Caco-2 (cell line): ENCODE measurements around the gene CWH43. TPM values are rescaled to one million over a fixed set of nuclear protein-coding genes. Genes with fewer than 3 reads are reported as not detected.
"Not testable (repeated sequence)": the region's sequence is repeated elsewhere in the genome, so short reads cannot be mapped to it uniquely, and the experiment has no call there.

ENCODE experiments used
- BruUV-seq: library from RNA; stranded (reverse); fragments of 400-500 nt; replicated peaks from 2 replicates; lab custom pipeline; 2021; lab: Mats Ljungman, UMichigan
- CTCF ChIA-PET: fragments of 300-600 bp; sonication (Branson Sonifier 250); formaldehyde crosslinking; loops from one replicate; lab custom pipeline; 2022; ENCODE audit warnings: antibody characterized with exemption; lab: Charles Lee
- POLR2A ChIA-PET: fragments of 300-600 bp; sonication (Branson Sonifier 250); formaldehyde crosslinking; loops from one replicate; lab custom pipeline; 2022; ENCODE audit warnings: antibody characterized with exemption; lab: Charles Lee
- DNase-seq, 2 experiments: peaks; one replicate each; pipeline versions ENCODE4 v3.0.0 to v3.0.0-alpha.2; 2020 to 2022
- H3K27me3 ChIP-seq: replicated peaks from 2 replicates; pipeline ENCODE4 v1.6.0; 2011; ENCODE audit warnings: low read length; ENCODE audit not compliant: control insufficient read depth, insufficient read depth
- H3K36me3 ChIP-seq: 2 replicates; pipeline ENCODE4 v1.5.1; 2011; ENCODE audit warnings: low read length; ENCODE audit not compliant: control insufficient read depth, insufficient read depth
- H3K4me1 ChIP-seq: fragments of 250-450 bp; sonication (Bioruptor Pico); 2 replicates; pipeline ENCODE4 v1.5.1; 2020; ENCODE audit warnings: mild to moderate bottlenecking
- H3K4me3 ChIP-seq: 2 replicates; pipeline ENCODE4 v1.5.1; 2011; ENCODE audit warnings: low read depth, mild to moderate bottlenecking, control low read depth, low read length
- H3K9me3 ChIP-seq: fragments of 250-450 bp; sonication (Bioruptor Pico); 2 replicates; pipeline ENCODE4 v1.5.1; 2020; ENCODE audit warnings: mild to moderate bottlenecking, moderate library complexity
- H3K27ac Mint-ChIP-seq: one replicate; pipeline ENCODE4 v1.8.0; 2022; ENCODE audit warnings: mixed read lengths; ENCODE audit not compliant: unreplicated experiment
- H3K27me3 Mint-ChIP-seq: one replicate; pipeline ENCODE4 v1.8.0; 2022; ENCODE audit warnings: mixed read lengths; ENCODE audit not compliant: insufficient read depth, unreplicated experiment
- H3K36me3 Mint-ChIP-seq: one replicate; pipeline ENCODE4 v1.8.0; 2022; ENCODE audit warnings: mild to moderate bottlenecking, mixed read lengths; ENCODE audit not compliant: insufficient read depth, unreplicated experiment
- H3K4me1 Mint-ChIP-seq: one replicate; pipeline ENCODE4 v1.8.0; 2022; ENCODE audit warnings: low read depth, mixed read lengths; ENCODE audit not compliant: unreplicated experiment
- H3K4me3 Mint-ChIP-seq: one replicate; pipeline ENCODE4 v1.8.0; 2022; ENCODE audit warnings: mild to moderate bottlenecking, moderate library complexity, mixed read lengths; ENCODE audit not compliant: unreplicated experiment
- H3K9me3 Mint-ChIP-seq: one replicate; pipeline ENCODE4 v1.8.0; 2022; ENCODE audit warnings: mixed read lengths; ENCODE audit not compliant: unreplicated experiment
- intact Hi-C: fragments of 100-400 bp; cut with micrococcal nuclease; formaldehyde crosslinking; loops from one replicate; pipeline ENCODE4 v1.10.0; 2022; ENCODE audit not compliant: unreplicated experiment
- total RNA-seq: library from RNA; stranded (reverse); gene quantifications from 2 replicates; pipeline ENCODE4 v1.2.3, GENCODE V29; 2022

CWH43 gene
- total RNA-seq, 1 experiment from 2014 or later, result not detected

GRCh38 chr4:49103436-49104136, 117.5 kb downstream of the CWH43 start:
- intact Hi-C loops, CTCF ChIA-PET, H3K9me3 ChIP-seq, H3K4me1 Mint-ChIP-seq, H3K27ac Mint-ChIP-seq, H3K4me3 Mint-ChIP-seq, H3K4me1 ChIP-seq, H3K27me3 Mint-ChIP-seq, H3K27me3 ChIP-seq, H3K4me3 ChIP-seq, DNase-seq, H3K36me3 ChIP-seq, BruUV-seq, POLR2A ChIA-PET: not testable (repeated sequence)
- Mint-ChIP-seq H3K9me3 (peaks cover 93% of the 10 kb centered on the region), H3K36me3 (peaks cover 45% of the 10 kb centered on the region)

- H3K4me3 Mint-ChIP-seq, intact Hi-C loops, H3K27ac Mint-ChIP-seq, POLR2A ChIA-PET, H3K27me3 Mint-ChIP-seq, H3K4me1 ChIP-seq, H3K36me3 ChIP-seq, BruUV-seq, H3K9me3 ChIP-seq, CTCF ChIA-PET, DNase-seq, H3K27me3 ChIP-seq, H3K4me3 ChIP-seq, H3K4me1 Mint-ChIP-seq: not testable (repeated sequence)
- H3K9me3 Mint-ChIP-seq, result peaks cover 93% of the 10 kb centered on the region
- peaks cover 46% of the 10 kb centered on the region for H3K36me3 Mint-ChIP-seq
Measured at GRCh38 chr4:49104231-49104930, 118.3 kb downstream of the CWH43 start.

GRCh38 chr4:49105248-49105904, 119.3 kb downstream of the CWH43 start:
- POLR2A ChIA-PET, DNase-seq, H3K4me1 Mint-ChIP-seq, H3K4me3 Mint-ChIP-seq, H3K27me3 Mint-ChIP-seq, H3K9me3 ChIP-seq, H3K36me3 ChIP-seq, CTCF ChIA-PET, intact Hi-C loops, H3K4me3 ChIP-seq, H3K27me3 ChIP-seq, BruUV-seq, H3K27ac Mint-ChIP-seq, H3K4me1 ChIP-seq: not testable (repeated sequence)
- Mint-ChIP-seq H3K36me3 (peaks cover 40% of the 10 kb centered on the region), H3K9me3 (peaks cover 93% of the 10 kb centered on the region)

- H3K4me1 Mint-ChIP-seq, BruUV-seq, H3K4me3 Mint-ChIP-seq, intact Hi-C loops, H3K27ac Mint-ChIP-seq, H3K27me3 Mint-ChIP-seq, H3K27me3 ChIP-seq, H3K36me3 ChIP-seq, POLR2A ChIA-PET, H3K9me3 ChIP-seq, CTCF ChIA-PET, H3K4me1 ChIP-seq, H3K4me3 ChIP-seq: not testable (repeated sequence)
- peaks cover 41% of the 10 kb centered on the region for H3K36me3 Mint-ChIP-seq
- peak in 1 of 2 experiments; percentile 16 for DNase-seq
- peaks cover 97% of the 10 kb centered on the region for H3K9me3 Mint-ChIP-seq
Measured at GRCh38 chr4:49107262-49107661, 121.2 kb downstream of the CWH43 start.

- H3K27ac Mint-ChIP-seq, H3K27me3 ChIP-seq, intact Hi-C loops, DNase-seq, POLR2A ChIA-PET, H3K4me3 ChIP-seq, H3K9me3 ChIP-seq, H3K4me1 ChIP-seq, H3K4me3 Mint-ChIP-seq, BruUV-seq, H3K27me3 Mint-ChIP-seq, H3K4me1 Mint-ChIP-seq, H3K36me3 ChIP-seq, CTCF ChIA-PET: not testable (repeated sequence)
- peaks cover 97% of the 10 kb centered on the region for H3K9me3 Mint-ChIP-seq
- peaks cover 38% of the 10 kb centered on the region for H3K36me3 Mint-ChIP-seq
Measured at GRCh38 chr4:49108183-49108978, 122.3 kb downstream of the CWH43 start.

GRCh38 chr4:49109567-49110166, 123.6 kb downstream of the CWH43 start:
- intact Hi-C loops, H3K4me3 ChIP-seq, H3K27ac Mint-ChIP-seq, H3K4me1 ChIP-seq, CTCF ChIA-PET, H3K36me3 ChIP-seq, H3K27me3 Mint-ChIP-seq, POLR2A ChIA-PET, H3K4me1 Mint-ChIP-seq, BruUV-seq, H3K9me3 ChIP-seq, H3K4me3 Mint-ChIP-seq, DNase-seq, H3K27me3 ChIP-seq: not testable (repeated sequence)
- Mint-ChIP-seq H3K36me3 (peaks cover 34% of the 10 kb centered on the region), H3K9me3 (peaks cover 97% of the 10 kb centered on the region)
